ENCODE data around the gene SSUH2. TPM values are rescaled to one million over a fixed set of nuclear protein-coding genes. Genes with fewer than 3 reads are reported as not detected.

Gene SSUH2
- total and polyA plus RNA-seq, 2 experiments from 2014 or later = 19.7 to 21.3 TPM

DNA sequence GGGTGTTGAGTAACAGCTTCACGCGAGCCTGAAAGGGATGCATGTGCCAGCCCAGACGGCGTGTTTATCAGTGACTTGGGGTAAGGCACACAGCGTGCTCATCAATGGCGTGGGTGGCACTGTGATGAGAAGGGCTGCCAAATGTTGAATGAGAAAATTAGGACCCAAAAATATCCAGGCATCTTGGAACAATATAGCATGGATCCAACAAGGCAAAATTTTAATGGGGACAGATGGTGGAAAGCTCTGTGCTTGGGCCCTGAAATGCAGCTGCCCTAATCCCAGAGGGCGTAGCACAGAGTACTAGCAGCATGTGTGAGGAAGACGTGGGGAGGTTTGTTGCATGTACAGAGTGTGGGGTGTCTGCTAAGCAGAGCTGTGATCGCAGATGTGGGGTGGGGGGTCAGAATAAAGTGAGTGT, 48.9 kb downstream of the SSUH2 start:
- H3K4me2 ChIP-seq = no peak overlapping the region
- no peaks in the 10 kb centered on the region for H3K36me3 ChIP-seq (replicated peaks; ENCODE audit: insufficient read depth, low read depth)
- H3K79me2 ChIP-seq = no peaks in the 10 kb centered on the region
- 91% methylated on average over 9 of the region's 9 CpGs for WGBS (ENCODE audit: low lambda C conversion rate, missing lambda C conversion rate)
- no peaks in the 10 kb centered on the region for H3K27me3 ChIP-seq
- H3K4me1 ChIP-seq (ENCODE audit: insufficient read depth) = no peaks in the 10 kb centered on the region
- H3K27ac ChIP-seq = no peak overlapping the region
- H3K9me3 ChIP-seq (ENCODE audit: low read depth) = no peaks in the 10 kb centered on the region
- H3K9me2 ChIP-seq (replicated peaks; ENCODE audit: insufficient read depth) = no peaks in the 10 kb centered on the region
- no peak for DNase-seq (ENCODE audit: low spot score)
- TF ChIP-seq EZH2 (IDR thresholded peaks at IDR 0.05; ENCODE audit: borderline replicate concordance) (no peak), EZH2phosphoT487 (IDR thresholded peaks at IDR 0.05; ENCODE audit: low read depth, severe bottlenecking, unreplicated experiment) (no peak)
- TF ChIP-seq, protein P1, sequence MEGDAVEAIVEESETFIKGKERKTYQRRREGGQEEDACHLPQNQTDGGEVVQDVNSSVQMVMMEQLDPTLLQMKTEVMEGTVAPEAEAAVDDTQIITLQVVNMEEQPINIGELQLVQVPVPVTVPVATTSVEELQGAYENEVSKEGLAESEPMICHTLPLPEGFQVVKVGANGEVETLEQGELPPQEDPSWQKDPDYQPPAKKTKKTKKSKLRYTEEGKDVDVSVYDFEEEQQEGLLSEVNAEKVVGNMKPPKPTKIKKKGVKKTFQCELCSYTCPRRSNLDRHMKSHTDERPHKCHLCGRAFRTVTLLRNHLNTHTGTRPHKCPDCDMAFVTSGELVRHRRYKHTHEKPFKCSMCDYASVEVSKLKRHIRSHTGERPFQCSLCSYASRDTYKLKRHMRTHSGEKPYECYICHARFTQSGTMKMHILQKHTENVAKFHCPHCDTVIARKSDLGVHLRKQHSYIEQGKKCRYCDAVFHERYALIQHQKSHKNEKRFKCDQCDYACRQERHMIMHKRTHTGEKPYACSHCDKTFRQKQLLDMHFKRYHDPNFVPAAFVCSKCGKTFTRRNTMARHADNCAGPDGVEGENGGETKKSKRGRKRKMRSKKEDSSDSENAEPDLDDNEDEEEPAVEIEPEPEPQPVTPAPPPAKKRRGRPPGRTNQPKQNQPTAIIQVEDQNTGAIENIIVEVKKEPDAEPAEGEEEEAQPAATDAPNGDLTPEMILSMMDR (IDR thresholded peaks at IDR 0.05; ENCODE audit: poor library complexity) = no peak
- H2AFZ ChIP-seq = no peak overlapping the region
- H4K20me1 ChIP-seq (ENCODE audit: insufficient read depth, poor library complexity, severe bottlenecking) = no peaks in the 10 kb centered on the region
- H3K4me3 ChIP-seq = no peak overlapping the region

DNA sequence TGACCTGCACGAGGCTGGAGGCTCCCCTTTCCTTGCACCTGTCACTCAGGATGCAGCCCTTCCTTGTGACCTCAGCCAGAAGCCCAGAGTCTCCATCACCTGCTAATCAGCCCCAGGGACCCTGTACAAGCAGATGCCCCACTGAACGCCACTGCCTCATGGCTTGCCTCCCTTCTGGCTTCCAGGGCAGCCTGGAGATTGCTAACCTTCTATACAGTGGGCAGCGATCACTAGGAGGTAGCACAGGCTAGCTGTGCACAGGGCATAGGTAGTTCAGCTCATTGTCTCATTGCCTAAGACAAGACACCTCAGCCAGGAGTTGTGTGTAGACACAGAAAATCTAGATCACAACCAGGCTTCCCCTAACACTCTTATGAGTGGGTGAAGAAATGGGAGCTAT, 49.3 kb downstream of the SSUH2 start:
- no peaks in the 10 kb centered on the region for H3K9me3 ChIP-seq (ENCODE audit: low read depth)
- 76% methylated on average over 3 of the region's 3 CpGs for WGBS (ENCODE audit: low lambda C conversion rate, missing lambda C conversion rate)
- no peak for TF ChIP-seq EZH2 (IDR thresholded peaks at IDR 0.05; ENCODE audit: borderline replicate concordance)
- TF ChIP-seq EZH2phosphoT487 (IDR thresholded peaks at IDR 0.05; ENCODE audit: low read depth, severe bottlenecking, unreplicated experiment) = no peak
- TF ChIP-seq, protein P1 (IDR thresholded peaks at IDR 0.05; ENCODE audit: poor library complexity) = no peak
- peaks cover 3% of the 10 kb centered on the region for H3K4me1 ChIP-seq (ENCODE audit: insufficient read depth)
- H3K4me3 ChIP-seq = no peak overlapping the region
- H3K4me2 ChIP-seq = no peak overlapping the region
- H3K79me2 ChIP-seq = no peaks in the 10 kb centered on the region
- no peak overlapping the region for H2AFZ ChIP-seq
- H3K27ac ChIP-seq = no peak overlapping the region
- no peak for DNase-seq (ENCODE audit: low spot score)
- no peaks in the 10 kb centered on the region for H4K20me1 ChIP-seq (ENCODE audit: insufficient read depth, poor library complexity, severe bottlenecking)
- no peaks in the 10 kb centered on the region for H3K36me3 ChIP-seq (replicated peaks; ENCODE audit: insufficient read depth, low read depth)
- H3K9me2 ChIP-seq (replicated peaks; ENCODE audit: insufficient read depth) = no peaks in the 10 kb centered on the region
- H3K27me3 ChIP-seq = no peaks in the 10 kb centered on the region

DNA sequence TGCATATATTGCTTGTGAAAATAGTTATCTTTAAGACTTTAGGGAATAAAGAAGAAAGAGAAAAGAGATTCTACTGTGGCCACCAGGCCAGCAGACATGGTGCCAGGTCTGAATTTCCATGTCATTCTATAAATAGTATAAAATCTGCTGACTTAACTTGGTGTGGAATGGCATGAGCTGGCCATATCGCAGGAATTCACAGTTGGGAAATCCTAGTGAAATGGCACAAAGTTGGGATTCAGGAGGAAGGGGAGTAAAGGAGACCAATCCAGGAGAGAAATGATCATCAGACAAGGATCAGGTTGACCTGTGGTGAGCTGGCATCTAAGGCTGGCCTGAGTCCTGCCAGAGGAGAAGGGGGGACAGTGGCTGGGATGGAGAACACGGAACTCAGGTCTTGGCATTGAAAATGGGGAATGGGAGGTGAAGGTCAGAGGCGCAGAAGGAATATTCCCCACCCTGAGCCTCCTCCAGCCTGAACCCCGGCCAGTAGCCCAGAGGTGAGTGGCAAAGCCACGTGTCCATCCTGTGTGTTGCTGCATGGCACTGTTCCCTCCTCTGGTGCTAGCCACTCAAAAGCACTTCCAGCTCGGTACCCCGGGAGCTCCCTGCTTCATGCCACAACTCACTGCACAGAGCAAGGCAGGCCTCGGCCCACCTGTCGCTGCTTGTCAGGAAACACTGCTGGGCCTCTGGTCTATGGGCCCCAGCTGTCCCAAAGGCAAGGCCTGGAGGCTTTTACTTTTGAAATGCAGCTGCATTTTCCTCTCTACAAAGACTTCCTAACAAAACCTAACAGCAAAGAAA, 51.4 kb downstream of the SSUH2 start:
- TF ChIP-seq, protein P1 (IDR thresholded peaks at IDR 0.05; ENCODE audit: poor library complexity) = no peak
- TF ChIP-seq EZH2phosphoT487 (IDR thresholded peaks at IDR 0.05; ENCODE audit: low read depth, severe bottlenecking, unreplicated experiment) (no peak), EZH2 (IDR thresholded peaks at IDR 0.05; ENCODE audit: borderline replicate concordance) (no peak)
- no peak for DNase-seq (ENCODE audit: low spot score)
- no peak overlapping the region for H3K27ac ChIP-seq
- H3K4me1 ChIP-seq (ENCODE audit: insufficient read depth) = peaks cover 7% of the 10 kb centered on the region
- 74% methylated on average over 9 of the region's 9 CpGs for WGBS (ENCODE audit: low lambda C conversion rate, missing lambda C conversion rate)
- H2AFZ ChIP-seq = no peak overlapping the region
- H3K27me3 ChIP-seq = no peaks in the 10 kb centered on the region
- no peaks in the 10 kb centered on the region for H4K20me1 ChIP-seq (ENCODE audit: insufficient read depth, poor library complexity, severe bottlenecking)
- H3K4me3 ChIP-seq = no peak overlapping the region
- H3K9me3 ChIP-seq (ENCODE audit: low read depth) = no peaks in the 10 kb centered on the region
- no peaks in the 10 kb centered on the region for H3K79me2 ChIP-seq
- no peaks in the 10 kb centered on the region for H3K36me3 ChIP-seq (replicated peaks; ENCODE audit: insufficient read depth, low read depth)
- no peak overlapping the region for H3K4me2 ChIP-seq
- no peaks in the 10 kb centered on the region for H3K9me2 ChIP-seq (replicated peaks; ENCODE audit: insufficient read depth)
